Esophagus muscularis mucosa (tissue), 4 donors: ENCODE results near the gene SYN1. TPM values are rescaled to one million over a fixed set of nuclear protein-coding genes. Genes with fewer than 3 reads are reported as not detected.

Source experiments
- DNase-seq: peaks from one replicate; pipeline ENCODE4 v3.0.0-alpha.2; 2017; ENCODE audit errors: extremely low spot score
- H3K27ac ChIP-seq, 4 donors: fragments of 200-600 bp; sonication (generic); replicated peaks in 1 of 4; 1 replicate in 3 of 4; 2 replicates in 1 of 4; pipeline ENCODE4 v1.5.1; 2016 to 2019; ENCODE audit warnings: mild to moderate bottlenecking in 1 of 4
- H3K27me3 ChIP-seq, 4 donors: fragments of 200-600 bp; sonication (generic); one replicate each; pipeline versions ENCODE4 v1.5.1 to v1.6.0; 2016 to 2019
- H3K36me3 ChIP-seq, 4 donors: fragments of 200-600 bp; sonication (generic); one replicate each; pipeline ENCODE4 v1.5.1; 2016 to 2019
- H3K4me1 ChIP-seq, 4 donors: fragments of 200-600 bp; sonication (generic); one replicate each; pipeline ENCODE4 v1.5.1; 2016 to 2019
- H3K4me3 ChIP-seq, 4 donors: fragments of 200-600 bp; sonication (generic); 1 replicate in 2 of 4; 2 replicates in 2 of 4; pipeline ENCODE4 v1.5.1; 2016 to 2019; ENCODE audit warnings: mild to moderate bottlenecking in 4 of 4, moderate library complexity in 1 of 4
- H3K9me3 ChIP-seq, 4 donors: fragments of 200-600 bp; sonication (generic); 1 replicate in 3 of 4; 2 replicates in 1 of 4; pipeline ENCODE4 v1.5.1; 2016 to 2019
- EP300 ChIP-seq: sonication (generic); formaldehyde crosslinking; IDR thresholded peaks from one replicate; pipeline ENCODE4 v1.6.1; 2017; ENCODE audit warnings: antibody characterized with exemption
- POLR2A ChIP-seq: fragments of 450-650 bp; IDR thresholded peaks from one replicate; pipeline ENCODE4 v1.6.1; 2017; ENCODE audit warnings: antibody characterized with exemption, moderate library complexity, mild to moderate bottlenecking, low read depth
- POLR2AphosphoS5 ChIP-seq, 2 donors: sonication (generic); formaldehyde crosslinking; IDR thresholded peaks; one replicate each; pipeline ENCODE4 v1.6.1; 2017; ENCODE audit warnings: antibody characterized with exemption in 2 of 2
- WGBS: methylation state at CpG from one replicate; pipeline ENCODE4 v1.1.5; 2018; 5-methylcytosine and 5-hydroxymethylcytosine counted together
- intact Hi-C: fragments of 100-400 bp; cut with DNase I; formaldehyde crosslinking; loops from one replicate; pipeline ENCODE4 v1.15.1; 2023
- total RNA-seq, 4 donors: library from RNA; depleted of rRNA; stranded (reverse); fragments of >200 nt; gene quantifications; one replicate each; pipeline versions ENCODE4 v1.1.0 to v1.2.1, GENCODE V29; 2016
- TF ChIP-seq, protein P1 (sequence below), 3 experiments: fragments of 200-600 bp in 2 of 3; fragments of 450-650 bp in 1 of 3; sonication (generic) in 2 of 3; IDR thresholded peaks; one replicate each; pipeline ENCODE4 v1.5.1; 2017 to 2019; ENCODE audit warnings: antibody characterized with exemption in 3 of 3, mild to moderate bottlenecking in 2 of 3, moderate library complexity in 1 of 3

Gene SYN1
- total RNA-seq, 4 donors from 2014 or later = 0.42 to 0.98 (median 0.56) TPM

- WGBS = 80% methylated on average over 3 of the region's 3 CpGs
- intact Hi-C loops = no loop called here
- TF ChIP-seq POLR2A (no peak), EP300 (no peak), POLR2AphosphoS5 (IDR thresholded peaks at IDR 0.05) (no peak)
- TF ChIP-seq, protein P1, sequence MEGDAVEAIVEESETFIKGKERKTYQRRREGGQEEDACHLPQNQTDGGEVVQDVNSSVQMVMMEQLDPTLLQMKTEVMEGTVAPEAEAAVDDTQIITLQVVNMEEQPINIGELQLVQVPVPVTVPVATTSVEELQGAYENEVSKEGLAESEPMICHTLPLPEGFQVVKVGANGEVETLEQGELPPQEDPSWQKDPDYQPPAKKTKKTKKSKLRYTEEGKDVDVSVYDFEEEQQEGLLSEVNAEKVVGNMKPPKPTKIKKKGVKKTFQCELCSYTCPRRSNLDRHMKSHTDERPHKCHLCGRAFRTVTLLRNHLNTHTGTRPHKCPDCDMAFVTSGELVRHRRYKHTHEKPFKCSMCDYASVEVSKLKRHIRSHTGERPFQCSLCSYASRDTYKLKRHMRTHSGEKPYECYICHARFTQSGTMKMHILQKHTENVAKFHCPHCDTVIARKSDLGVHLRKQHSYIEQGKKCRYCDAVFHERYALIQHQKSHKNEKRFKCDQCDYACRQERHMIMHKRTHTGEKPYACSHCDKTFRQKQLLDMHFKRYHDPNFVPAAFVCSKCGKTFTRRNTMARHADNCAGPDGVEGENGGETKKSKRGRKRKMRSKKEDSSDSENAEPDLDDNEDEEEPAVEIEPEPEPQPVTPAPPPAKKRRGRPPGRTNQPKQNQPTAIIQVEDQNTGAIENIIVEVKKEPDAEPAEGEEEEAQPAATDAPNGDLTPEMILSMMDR (IDR thresholded peaks at IDR 0.05) = no peak
- H3K4me3 ChIP-seq = no peak overlapping the region
- H3K4me1 ChIP-seq = no peaks in the 10 kb centered on the region
- no peaks in the 10 kb centered on the region for H3K36me3 ChIP-seq
- no peaks in the 10 kb centered on the region for H3K27me3 ChIP-seq
- DNase-seq = no peak
- peaks cover 0 to 34% (median 0%) of the 10 kb centered on the region in 4 donors for H3K9me3 ChIP-seq
- no peak overlapping the region for H3K27ac ChIP-seq
Observed at GRCh38 chrX:47597222-47597621, 22.4 kb downstream of the SYN1 start.

DNA sequence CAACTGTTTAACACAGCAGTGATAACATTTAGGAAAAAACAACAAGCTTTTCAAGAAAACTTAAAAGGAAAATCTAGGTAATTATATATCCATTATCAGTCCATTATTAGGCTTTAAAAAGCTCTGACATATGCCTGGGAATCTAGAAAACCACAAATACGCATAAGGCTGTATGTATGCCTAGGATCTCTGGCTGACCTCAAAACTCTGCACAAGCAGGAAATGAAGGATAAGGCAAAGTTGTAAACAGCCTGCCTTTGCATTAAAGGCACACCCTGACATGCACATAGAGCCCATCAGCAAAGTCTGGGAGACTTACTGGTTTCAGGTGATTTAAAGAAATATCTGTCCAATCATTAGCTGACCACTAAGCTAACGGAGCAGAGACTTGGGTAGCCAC, 23.4 kb downstream of the SYN1 start:
- Histone ChIP-seq H3K27ac (no peak overlapping the region), H3K4me3 (no peak overlapping the region), H3K4me1 (no peaks in the 10 kb centered on the region), H3K9me3 (peaks cover 0 to 34% (median 0%) of the 10 kb centered on the region in 4 donors), H3K27me3 (no peaks in the 10 kb centered on the region), H3K36me3 (no peaks in the 10 kb centered on the region)
- TF ChIP-seq, protein P1 (IDR thresholded peaks at IDR 0.05) = no peak
- TF ChIP-seq EP300 = no peak
- no peak for TF ChIP-seq POLR2A
- TF ChIP-seq POLR2AphosphoS5 (IDR thresholded peaks at IDR 0.05) = no peak
- intact Hi-C loops = no loop called here
- WGBS = 84% methylated on average over 2 of the region's 2 CpGs
- no peak for DNase-seq

DNA sequence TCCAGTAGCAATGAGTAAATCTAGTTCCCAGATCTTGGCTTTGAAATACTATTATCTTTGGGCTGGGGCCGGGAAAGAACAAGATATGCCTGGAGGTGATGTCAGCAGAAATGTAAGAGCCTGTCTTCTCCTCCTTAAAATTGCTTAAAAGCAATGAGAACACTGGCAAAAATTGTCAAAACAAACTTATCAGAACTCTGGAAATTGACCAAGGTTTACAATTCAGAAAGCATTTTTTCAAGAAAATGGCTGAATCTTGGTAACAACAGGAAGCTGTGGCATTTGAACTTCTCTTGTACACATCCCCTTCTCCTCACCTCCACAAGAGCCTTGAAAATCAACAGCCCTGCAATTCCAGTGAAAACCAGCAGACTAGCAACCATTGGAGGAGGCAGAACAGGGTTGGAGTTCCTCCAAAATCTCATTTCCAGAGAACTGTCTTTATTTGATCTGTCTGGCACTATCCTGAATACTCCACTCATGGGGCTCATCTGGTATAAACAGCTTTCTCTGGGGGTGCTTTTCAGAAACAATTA, 23.9 kb downstream of the SYN1 start:
- H3K27me3 ChIP-seq = no peaks in the 10 kb centered on the region
- H3K9me3 ChIP-seq = peaks cover 0 to 34% (median 0%) of the 10 kb centered on the region in 4 donors
- TF ChIP-seq POLR2AphosphoS5 (IDR thresholded peaks at IDR 0.05) (no peak), POLR2A (no peak), EP300 (no peak)
- TF ChIP-seq, protein P1 (IDR thresholded peaks at IDR 0.05) = no peak
- H3K4me3 ChIP-seq = no peak overlapping the region
- no peaks in the 10 kb centered on the region for H3K36me3 ChIP-seq
- WGBS = 42% methylated on average over 1 of the region's 1 CpG
- DNase-seq = no peak
- H3K27ac ChIP-seq = no peak overlapping the region
- no peaks in the 10 kb centered on the region for H3K4me1 ChIP-seq
- intact Hi-C loops = no loop called here

DNA sequence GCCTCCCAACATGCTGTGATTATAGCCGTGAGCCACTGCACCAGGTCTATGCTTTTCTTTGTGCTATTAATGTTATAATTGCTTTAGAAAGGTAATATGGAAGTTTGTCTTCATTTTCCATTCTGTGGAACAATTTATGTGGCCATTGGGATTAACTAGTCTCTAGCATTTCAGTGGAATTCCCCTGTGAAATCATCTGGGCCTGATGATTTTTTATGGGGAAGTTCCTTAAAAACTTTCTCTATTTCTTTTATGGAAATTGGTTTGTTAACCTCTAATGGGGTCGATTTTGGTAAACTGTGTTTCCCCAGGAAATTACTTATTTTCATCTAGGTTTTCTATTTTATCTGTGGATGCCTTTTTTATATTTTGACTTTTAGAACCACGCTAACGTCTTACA, 26.1 kb downstream of the SYN1 start:
- DNase-seq = no peak
- Histone ChIP-seq H3K9me3 (peaks cover 0 to 21% (median 0%) of the 10 kb centered on the region in 4 donors), H3K4me3 (no peak overlapping the region), H3K4me1 (no peaks in the 10 kb centered on the region), H3K27me3 (no peaks in the 10 kb centered on the region), H3K27ac (no peak overlapping the region), H3K36me3 (no peaks in the 10 kb centered on the region)
- 74% methylated on average over 4 of the region's 4 CpGs for WGBS
- intact Hi-C loops = no loop called here
- TF ChIP-seq EP300 = no peak
- TF ChIP-seq, protein P1 (IDR thresholded peaks at IDR 0.05) = no peak
- no peak for TF ChIP-seq POLR2A
- TF ChIP-seq POLR2AphosphoS5 (IDR thresholded peaks at IDR 0.05) = no peak

- WGBS = 65% methylated on average over 3 of the region's 5 CpGs
- Histone ChIP-seq H3K4me3 (no peak overlapping the region), H3K27me3 (no peaks in the 10 kb centered on the region), H3K4me1 (no peaks in the 10 kb centered on the region), H3K27ac (no peak overlapping the region), H3K36me3 (peaks cover 0 to 7% (median 3%) of the 10 kb centered on the region in 4 donors), H3K9me3 (peaks cover 0 to 2% (median 0%) of the 10 kb centered on the region in 4 donors)
- intact Hi-C loops = no loop called here
- DNase-seq = no peak
- TF ChIP-seq, protein P1 (IDR thresholded peaks at IDR 0.05) = no peak
- TF ChIP-seq POLR2AphosphoS5 (IDR thresholded peaks at IDR 0.05) = no peak
- TF ChIP-seq EP300 = no peak
Observed at GRCh38 chrX:47590984-47591383, 28.7 kb downstream of the SYN1 start.
